ENCODE measurements around the gene MAPK10. TPM values are rescaled to one million over a fixed set of nuclear protein-coding genes. Genes with fewer than 3 reads are reported as not detected.

The MAPK10 gene
- total RNA-seq (2014; rRNA removed; shearing (Covaris generic); ENCODE audit: low replicate concordance) = 0.03 and 0.17 TPM in 2 replicates

GRCh38 chr4:86359944-86360478 lies at the start of gene MAPK10:
TSS of gene MAPK10 (minus strand) at chr4:86360053.
- peak; percentile 3 for DNase-seq
- Histone ChIP-seq H3K27me3 (no peaks in the 10 kb centered on the region), H3K36me3 (no peaks in the 10 kb centered on the region), H3K9me3 (no peaks in the 10 kb centered on the region), H3K4me3 (no peak within 1 kb of the TSS)

GRCh38 chr4:86403575-86403974 lies 43.7 kb upstream of the MAPK10 start:
- Histone ChIP-seq H3K4me3 (no peak overlapping the region), H3K27me3 (no peaks in the 10 kb centered on the region), H3K9me3 (no peaks in the 10 kb centered on the region), H3K36me3 (no peaks in the 10 kb centered on the region)
- DNase-seq = no peak

- no peak for DNase-seq
- no peaks in the 10 kb centered on the region for H3K36me3 ChIP-seq
- no peaks in the 10 kb centered on the region for H3K27me3 ChIP-seq
- no peak overlapping the region for H3K4me3 ChIP-seq
- H3K9me3 ChIP-seq = no peaks in the 10 kb centered on the region
Measured at GRCh38 chr4:86401826-86402225, 42.0 kb upstream of the MAPK10 start.

GRCh38 chr4:86400216-86400615 lies 40.4 kb upstream of the MAPK10 start:
- H3K9me3 ChIP-seq = no peaks in the 10 kb centered on the region
- no peaks in the 10 kb centered on the region for H3K36me3 ChIP-seq
- DNase-seq = no peak
- H3K27me3 ChIP-seq = no peaks in the 10 kb centered on the region
- no peak overlapping the region for H3K4me3 ChIP-seq

- Histone ChIP-seq H3K4me3 (no peak overlapping the region), H3K36me3 (no peaks in the 10 kb centered on the region), H3K27me3 (no peaks in the 10 kb centered on the region), H3K9me3 (no peaks in the 10 kb centered on the region)
- no peak for DNase-seq
Measured at GRCh38 chr4:86398187-86398586, 38.3 kb upstream of the MAPK10 start.

- H3K4me3 ChIP-seq = no peak overlapping the region
- no peaks in the 10 kb centered on the region for H3K9me3 ChIP-seq
- H3K27me3 ChIP-seq = no peaks in the 10 kb centered on the region
- no peaks in the 10 kb centered on the region for H3K36me3 ChIP-seq
- no peak for DNase-seq
Measured at GRCh38 chr4:86393749-86394148, 33.9 kb upstream of the MAPK10 start.

GRCh38 chr4:86389664-86390063 lies 29.8 kb upstream of the MAPK10 start:
- Histone ChIP-seq H3K27me3 (no peaks in the 10 kb centered on the region), H3K4me3 (no peak overlapping the region), H3K36me3 (no peaks in the 10 kb centered on the region), H3K9me3 (no peaks in the 10 kb centered on the region)
- DNase-seq = no peak

GRCh38 chr4:86388252-86388651 lies 28.4 kb upstream of the MAPK10 start:
- DNase-seq = no peak
- H3K4me3 ChIP-seq = no peak overlapping the region
- H3K36me3 ChIP-seq = no peaks in the 10 kb centered on the region
- H3K9me3 ChIP-seq = no peaks in the 10 kb centered on the region
- H3K27me3 ChIP-seq = no peaks in the 10 kb centered on the region

GRCh38 chr4:86386817-86387415 lies 27.1 kb upstream of the MAPK10 start:
- no peaks in the 10 kb centered on the region for H3K27me3 ChIP-seq
- no peak overlapping the region for H3K4me3 ChIP-seq
- no peak for DNase-seq
- no peaks in the 10 kb centered on the region for H3K36me3 ChIP-seq
- H3K9me3 ChIP-seq = no peaks in the 10 kb centered on the region

GRCh38 chr4:86386201-86386600 lies 26.3 kb upstream of the MAPK10 start:
- Histone ChIP-seq H3K27me3 (no peaks in the 10 kb centered on the region), H3K4me3 (no peak overlapping the region), H3K36me3 (no peaks in the 10 kb centered on the region), H3K9me3 (no peaks in the 10 kb centered on the region)
- no peak for DNase-seq

GRCh38 chr4:86381431-86381830 lies 21.6 kb upstream of the MAPK10 start:
- Histone ChIP-seq H3K4me3 (no peak overlapping the region), H3K27me3 (no peaks in the 10 kb centered on the region), H3K9me3 (no peaks in the 10 kb centered on the region), H3K36me3 (no peaks in the 10 kb centered on the region)
- no peak for DNase-seq

- no peak for DNase-seq
Measured at GRCh38 chr4:86380181-86380724, 20.4 kb upstream of the MAPK10 start.

GRCh38 chr4:86376850-86377249 lies 17.0 kb upstream of the MAPK10 start:
- DNase-seq = no peak
- no peaks in the 10 kb centered on the region for H3K9me3 ChIP-seq
- H3K4me3 ChIP-seq = no peak overlapping the region
- H3K36me3 ChIP-seq = no peaks in the 10 kb centered on the region
- H3K27me3 ChIP-seq = no peaks in the 10 kb centered on the region

More at GRCh38 chr4:86380181-86380724, 20.4 kb upstream of the MAPK10 start:
- Histone ChIP-seq H3K27me3 (no peaks in the 10 kb centered on the region), H3K36me3 (no peaks in the 10 kb centered on the region), H3K4me3 (no peak overlapping the region), H3K9me3 (no peaks in the 10 kb centered on the region)

GRCh38 chr4:86368433-86368832 lies 8.6 kb upstream of the MAPK10 start:
- no peaks in the 10 kb centered on the region for H3K36me3 ChIP-seq
- DNase-seq = no peak
- no peaks in the 10 kb centered on the region for H3K9me3 ChIP-seq
- H3K4me3 ChIP-seq = no peak overlapping the region
- H3K27me3 ChIP-seq = no peaks in the 10 kb centered on the region

- peak; percentile 17 for DNase-seq
- Histone ChIP-seq H3K9me3 (no peaks in the 10 kb centered on the region), H3K36me3 (no peaks in the 10 kb centered on the region), H3K4me3 (no peak overlapping the region), H3K27me3 (no peaks in the 10 kb centered on the region)
Measured at GRCh38 chr4:86367577-86367976, 7.7 kb upstream of the MAPK10 start.

- H3K4me3 ChIP-seq = no peak overlapping the region
- H3K9me3 ChIP-seq = no peaks in the 10 kb centered on the region
- H3K27me3 ChIP-seq = no peaks in the 10 kb centered on the region
- no peak for DNase-seq
- H3K36me3 ChIP-seq = no peaks in the 10 kb centered on the region
Measured at GRCh38 chr4:86366920-86367319, 7.1 kb upstream of the MAPK10 start.

GRCh38 chr4:86362510-86362909 lies 2.7 kb upstream of the MAPK10 start:
- Histone ChIP-seq H3K27me3 (no peaks in the 10 kb centered on the region), H3K4me3 (no peak overlapping the region), H3K36me3 (no peaks in the 10 kb centered on the region), H3K9me3 (no peaks in the 10 kb centered on the region)
- DNase-seq = no peak

- H3K9me3 ChIP-seq = no peaks in the 10 kb centered on the region
- no peaks in the 10 kb centered on the region for H3K36me3 ChIP-seq
- no peak overlapping the region for H3K4me3 ChIP-seq
- H3K27me3 ChIP-seq = no peaks in the 10 kb centered on the region
- DNase-seq = no peak
Measured at GRCh38 chr4:86358257-86358656, 1.6 kb downstream of the MAPK10 start.

Measured in MG63 (cell line).